HG03175 (cell line): Measurements from ENCODE around the gene TRAP1.
"Not testable (repeated sequence)": the region's sequence is repeated elsewhere in the genome, so short reads cannot be mapped to it uniquely, and the experiment has no call there.

Source experiments
- ATAC-seq: cut with Tn5 transposase; IDR thresholded peaks from one replicate; pipeline ENCODE4 v1.9.1; 2021; ENCODE audit warnings: mild to moderate bottlenecking, moderate library complexity; ENCODE audit not compliant: unreplicated experiment

TRAP1 gene

DNA sequence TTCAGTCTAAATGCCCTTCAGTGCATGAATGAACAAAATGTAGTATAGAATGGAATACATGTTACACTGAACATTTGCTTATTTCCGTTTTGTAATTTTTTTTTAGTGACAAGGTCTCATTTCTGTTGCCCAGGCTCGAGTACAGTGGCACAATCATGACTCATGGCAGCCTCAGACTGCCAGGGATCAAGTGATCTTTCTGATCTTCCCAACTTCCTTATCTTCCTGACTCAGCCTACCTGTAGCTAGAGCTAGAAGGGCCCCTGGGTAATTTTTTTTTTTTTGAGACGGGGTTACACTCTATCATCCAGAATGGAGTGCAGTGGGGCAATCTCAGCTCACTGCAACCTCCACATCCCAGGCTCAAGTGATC is 98.6 kb downstream of the TRAP1 start:
- no peak for ATAC-seq

DNA sequence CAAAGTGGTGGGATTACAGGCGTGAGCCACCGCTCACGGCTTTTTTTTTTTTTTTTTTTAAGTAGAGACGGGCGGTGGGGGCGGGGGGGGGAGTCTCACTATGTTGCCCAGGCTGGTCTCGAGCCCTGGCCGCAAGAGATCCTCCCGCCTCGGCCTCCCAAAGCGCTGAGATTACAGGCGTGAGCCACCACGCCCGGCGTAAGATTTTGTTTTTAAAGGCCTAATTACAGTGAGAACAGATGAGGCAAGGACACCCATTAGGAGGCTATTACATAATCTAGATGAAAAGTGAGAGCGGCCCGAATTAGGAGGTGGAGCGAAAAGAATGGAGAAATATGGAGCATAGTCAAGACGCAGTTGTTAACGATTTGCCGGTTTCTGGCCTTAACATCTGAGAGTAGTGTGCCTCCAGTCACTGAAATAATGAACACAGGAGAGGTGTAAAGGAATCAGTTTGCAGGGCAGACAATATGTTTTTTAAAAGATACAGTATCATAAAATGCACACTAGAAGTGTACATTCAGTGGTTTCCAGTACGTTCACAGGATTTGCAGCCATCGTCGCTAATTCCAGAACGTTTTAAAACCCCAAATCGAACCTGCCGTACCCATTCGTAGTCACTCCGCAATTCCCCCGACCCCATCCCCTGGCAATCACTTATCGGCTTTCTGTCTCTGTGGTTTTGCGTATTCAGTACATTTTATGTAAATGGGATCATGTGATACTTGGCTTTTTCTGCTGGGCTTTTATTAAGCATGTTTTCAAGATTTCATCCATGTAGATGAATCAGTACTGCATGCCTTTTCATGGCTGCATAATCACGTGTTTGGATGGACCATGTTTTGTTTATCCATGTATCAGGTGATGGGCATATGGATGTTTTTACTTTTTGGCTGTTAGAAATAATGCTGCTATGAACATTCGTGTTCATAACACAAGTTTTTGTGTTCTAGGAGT is 104.5 kb downstream of the TRAP1 start:
- ATAC-seq = no peak

DNA sequence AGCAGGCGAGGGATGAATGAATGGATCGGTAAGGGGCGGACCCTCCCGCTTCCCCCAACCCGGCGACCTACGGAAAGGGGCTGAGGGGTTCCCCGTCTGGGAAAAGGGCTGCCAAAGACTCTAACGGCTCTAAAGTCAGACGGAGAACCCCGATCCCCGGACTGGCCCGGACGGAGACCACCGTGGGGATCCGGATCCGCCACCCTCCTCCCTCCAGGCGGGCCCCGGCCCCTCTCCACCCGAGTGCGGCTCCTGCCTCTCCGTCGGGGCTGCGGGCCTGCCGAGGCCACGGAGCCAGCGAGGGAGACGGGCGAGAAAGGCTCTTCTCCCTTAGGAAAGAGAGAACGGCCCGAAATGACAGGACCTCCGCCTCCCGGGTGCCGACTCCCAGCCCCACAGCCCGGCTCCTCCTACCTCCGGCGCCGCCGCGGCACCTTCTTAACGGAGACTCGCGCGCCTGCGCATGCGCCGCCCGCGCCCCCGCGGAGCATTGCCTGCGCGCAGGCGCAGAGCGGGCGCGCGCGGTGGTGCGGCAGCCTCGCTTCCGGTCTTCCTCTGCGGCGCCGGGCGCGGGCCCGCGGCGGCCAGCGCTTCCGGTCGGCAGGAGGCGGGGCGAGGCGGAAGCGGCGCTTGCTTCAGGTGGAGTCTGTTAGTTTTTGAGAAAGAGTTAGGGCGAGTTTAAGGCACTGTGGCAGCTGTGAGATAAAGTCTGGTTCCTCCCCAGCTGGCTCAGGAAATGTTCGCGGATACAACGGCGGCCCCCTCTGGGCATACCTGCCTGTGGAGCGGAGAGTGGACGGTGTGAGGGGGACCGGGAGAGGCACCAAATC is 106.0 kb downstream of the TRAP1 start, which contains the start of gene SLX4:
Gene SLX4, minus strand, starts transcription at position 461 of the 830 bp plus-strand sequence. CDS start 2,642 bp downstream, outside the sequence.
- peak; percentile 85 for ATAC-seq

GRCh38 chr16:3610698-3611145 is 106.6 kb downstream of the TRAP1 start:
- no peak for ATAC-seq

GRCh38 chr16:3609895-3610697 is 107.2 kb downstream of the TRAP1 start:
- no peak for ATAC-seq

GRCh38 chr16:3608976-3609375 is 108.3 kb downstream of the TRAP1 start:
- not testable (repeated sequence) for ATAC-seq

- ATAC-seq = no peak
These were observed 109.3 kb downstream of the TRAP1 start for GRCh38 chr16:3608069-3608468.
